ENCODE results near the gene CPSF3.

The CPSF3 gene

GRCh38 chr2:9416267-9416961, 7.0 kb upstream of the CPSF3 start:
- H3K9me3 ChIP-seq (ENCODE audit: insufficient read depth, low read depth, low read length), result no peaks in the 10 kb centered on the region

DNA sequence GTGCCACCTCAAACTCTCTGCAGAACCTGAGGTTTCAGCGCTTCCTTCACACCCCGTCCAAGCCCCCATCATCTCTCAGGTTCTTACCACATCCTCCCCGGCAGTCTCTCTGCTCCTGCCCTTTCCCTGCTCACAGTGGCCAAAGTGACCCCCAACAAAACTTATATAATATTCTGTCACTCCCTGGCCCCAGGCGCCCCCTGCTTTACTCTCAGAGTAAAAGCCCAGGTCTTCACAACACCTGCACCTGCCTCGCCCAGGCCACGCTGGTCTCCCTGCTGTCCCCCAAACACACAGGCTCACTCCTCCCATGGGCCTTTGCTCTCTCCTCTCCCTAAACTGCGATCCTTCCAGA, 6.5 kb upstream of the CPSF3 start:
- H3K4me1 ChIP-seq (ENCODE audit: control insufficient read depth in 1 of 2, insufficient read depth in 2 of 2, low read length in 2 of 2), result peaks cover 0 to 5% of the 10 kb centered on the region in 2 experiments
- H3K4me3 ChIP-seq (ENCODE audit: low read depth, low read length), result no peak overlapping the region
- no peak overlapping the region for H2BK120ac ChIP-seq (ENCODE audit: insufficient read depth, low read length, poor library complexity)
- no peak overlapping the region for H2AK5ac ChIP-seq (ENCODE audit: low read length)
- H3K79me1 ChIP-seq (ENCODE audit: low read length), result no peaks in the 10 kb centered on the region
- H3K36me3 ChIP-seq (ENCODE audit: control insufficient read depth in 1 of 2, insufficient read depth in 2 of 2, low read length in 2 of 2), result peaks cover 4 to 6% of the 10 kb centered on the region in 2 experiments
- no peak overlapping the region for H2BK12ac ChIP-seq (ENCODE audit: low read length)
- no CpG with 5 or more reads among the region's 7 CpGs for whole genome bisulfite sequencing (ENCODE audit: extremely low coverage, insufficient coverage, insufficient read length)
- H3K23ac ChIP-seq (ENCODE audit: low read length), result no peak overlapping the region
- H3K79me2 ChIP-seq (ENCODE audit: control insufficient read depth, insufficient read depth, low read length, poor library complexity), result no peaks in the 10 kb centered on the region
- DNase-seq, result no peak
- no peak overlapping the region for H3K14ac ChIP-seq (ENCODE audit: low read length)
- H2AFZ ChIP-seq (ENCODE audit: insufficient read depth, low read length, poor library complexity), result no peak overlapping the region
- no peak overlapping the region for H3K9ac ChIP-seq (ENCODE audit: low read length)
- H4K8ac ChIP-seq (ENCODE audit: low read depth, low read length), result no peak overlapping the region
- no peak overlapping the region for H2BK5ac ChIP-seq (ENCODE audit: low read depth, low read length, poor library complexity)
- H4K91ac ChIP-seq (ENCODE audit: low read depth, low read length), result no peak overlapping the region
- H3K18ac ChIP-seq (ENCODE audit: low read length), result peak overlapping the region; percentile 72
- H3K27ac ChIP-seq (ENCODE audit: low read depth, low read length), result no peak overlapping the region
- no peak overlapping the region for H3K4me2 ChIP-seq (ENCODE audit: low read length)
- H3K9me3 ChIP-seq (ENCODE audit: insufficient read depth, low read depth, low read length), result no peaks in the 10 kb centered on the region
- H3K27me3 ChIP-seq (ENCODE audit: insufficient read depth, low read length), result no peaks in the 10 kb centered on the region
- H3K4ac ChIP-seq (ENCODE audit: low read depth, low read length), result no peak overlapping the region
- no peak overlapping the region for H4K12ac ChIP-seq (ENCODE audit: low read depth, low read length)

More at GRCh38 chr2:9416267-9416961, 7.0 kb upstream of the CPSF3 start:
- H3K79me1 ChIP-seq (ENCODE audit: low read length), result no peaks in the 10 kb centered on the region
- H3K4me2 ChIP-seq (ENCODE audit: low read length), result no peak overlapping the region
- H4K8ac ChIP-seq (ENCODE audit: low read depth, low read length), result no peak overlapping the region
- H2BK120ac ChIP-seq (ENCODE audit: insufficient read depth, low read length, poor library complexity), result no peak overlapping the region
- peaks cover 6 to 8% of the 10 kb centered on the region in 2 experiments for H3K36me3 ChIP-seq (ENCODE audit: control insufficient read depth in 1 of 2, insufficient read depth in 2 of 2, low read length in 2 of 2)
- H3K4me3 ChIP-seq (ENCODE audit: low read depth, low read length), result no peak overlapping the region
- no peak overlapping the region for H4K91ac ChIP-seq (ENCODE audit: low read depth, low read length)
- H3K27ac ChIP-seq (ENCODE audit: low read depth, low read length), result no peak overlapping the region
- H3K4ac ChIP-seq (ENCODE audit: low read depth, low read length), result no peak overlapping the region
- H2BK12ac ChIP-seq (ENCODE audit: low read length), result no peak overlapping the region
- peak overlapping the region; percentile 83 for H3K18ac ChIP-seq (ENCODE audit: low read length)
- no peak overlapping the region for H2AFZ ChIP-seq (ENCODE audit: insufficient read depth, low read length, poor library complexity)
- H3K23ac ChIP-seq (ENCODE audit: low read length), result no peak overlapping the region
- H3K4me1 ChIP-seq (ENCODE audit: control insufficient read depth in 1 of 2, insufficient read depth in 2 of 2, low read length in 2 of 2), result peaks cover 0 to 5% of the 10 kb centered on the region in 2 experiments
- H4K12ac ChIP-seq (ENCODE audit: low read depth, low read length), result no peak overlapping the region
- H2BK5ac ChIP-seq (ENCODE audit: low read depth, low read length, poor library complexity), result no peak overlapping the region
- no peak overlapping the region for H2AK5ac ChIP-seq (ENCODE audit: low read length)
- H3K79me2 ChIP-seq (ENCODE audit: control insufficient read depth, insufficient read depth, low read length, poor library complexity), result no peaks in the 10 kb centered on the region
- DNase-seq, result peak; percentile 65 to 86
- no peak overlapping the region for H3K14ac ChIP-seq (ENCODE audit: low read length)
- no peaks in the 10 kb centered on the region for H3K27me3 ChIP-seq (ENCODE audit: insufficient read depth, low read length)
- H3K9ac ChIP-seq (ENCODE audit: low read length), result no peak overlapping the region
- WGBS (ENCODE audit: extremely low coverage, insufficient coverage, insufficient read length), result no CpG with 5 or more reads among the region's 9 CpGs

DNA sequence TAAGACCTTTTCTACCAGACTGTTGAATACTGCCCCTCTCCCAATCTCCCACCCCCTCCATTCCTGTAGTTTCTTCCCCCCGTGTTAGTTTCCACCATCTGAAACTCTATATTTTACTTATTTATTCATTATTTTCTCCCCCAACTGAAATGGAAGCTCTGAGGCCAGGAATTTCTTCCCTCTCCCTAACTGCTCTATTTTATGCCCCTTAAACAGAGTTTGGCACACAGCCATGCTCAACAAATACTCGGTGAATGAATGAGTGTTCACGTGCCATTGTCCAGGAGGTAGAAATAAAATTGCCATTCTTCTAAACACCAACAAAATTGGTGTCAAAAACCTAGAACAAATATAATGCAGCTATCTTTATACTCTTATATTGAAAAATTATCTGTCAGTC, 5.7 kb upstream of the CPSF3 start:
- no peak overlapping the region for H2AK5ac ChIP-seq (ENCODE audit: low read length)
- no peak overlapping the region for H3K27ac ChIP-seq (ENCODE audit: low read depth, low read length)
- DNase-seq, result no peak
- H3K4me2 ChIP-seq (ENCODE audit: low read length), result no peak overlapping the region
- no peak overlapping the region for H4K91ac ChIP-seq (ENCODE audit: low read depth, low read length)
- WGBS (ENCODE audit: extremely low coverage, insufficient coverage, insufficient read length), result no CpG with 5 or more reads among the region's 3 CpGs
- H3K27me3 ChIP-seq (ENCODE audit: insufficient read depth, low read length), result no peaks in the 10 kb centered on the region
- H3K4me3 ChIP-seq (ENCODE audit: low read depth, low read length), result no peak overlapping the region
- H2AFZ ChIP-seq (ENCODE audit: insufficient read depth, low read length, poor library complexity), result no peak overlapping the region
- no peak overlapping the region for H2BK5ac ChIP-seq (ENCODE audit: low read depth, low read length, poor library complexity)
- no peak overlapping the region for H3K14ac ChIP-seq (ENCODE audit: low read length)
- no peak overlapping the region for H3K18ac ChIP-seq (ENCODE audit: low read length)
- no peak overlapping the region for H2BK120ac ChIP-seq (ENCODE audit: insufficient read depth, low read length, poor library complexity)
- peaks cover 7 to 11% of the 10 kb centered on the region in 2 experiments for H3K4me1 ChIP-seq (ENCODE audit: control insufficient read depth in 1 of 2, insufficient read depth in 2 of 2, low read length in 2 of 2)
- peaks cover 3% of the 10 kb centered on the region for H3K79me1 ChIP-seq (ENCODE audit: low read length)
- H4K12ac ChIP-seq (ENCODE audit: low read depth, low read length), result no peak overlapping the region
- H3K36me3 ChIP-seq (ENCODE audit: control insufficient read depth in 1 of 2, insufficient read depth in 2 of 2, low read length in 2 of 2), result peaks cover 2 to 5% of the 10 kb centered on the region in 2 experiments
- peaks cover 6% of the 10 kb centered on the region for H3K79me2 ChIP-seq (ENCODE audit: control insufficient read depth, insufficient read depth, low read length, poor library complexity)
- H3K4ac ChIP-seq (ENCODE audit: low read depth, low read length), result no peak overlapping the region
- H3K9me3 ChIP-seq (ENCODE audit: insufficient read depth, low read depth, low read length), result no peaks in the 10 kb centered on the region
- H3K23ac ChIP-seq (ENCODE audit: low read length), result no peak overlapping the region
- H4K8ac ChIP-seq (ENCODE audit: low read depth, low read length), result no peak overlapping the region
- H3K9ac ChIP-seq (ENCODE audit: low read length), result no peak overlapping the region
- H2BK12ac ChIP-seq (ENCODE audit: low read length), result no peak overlapping the region

DNA sequence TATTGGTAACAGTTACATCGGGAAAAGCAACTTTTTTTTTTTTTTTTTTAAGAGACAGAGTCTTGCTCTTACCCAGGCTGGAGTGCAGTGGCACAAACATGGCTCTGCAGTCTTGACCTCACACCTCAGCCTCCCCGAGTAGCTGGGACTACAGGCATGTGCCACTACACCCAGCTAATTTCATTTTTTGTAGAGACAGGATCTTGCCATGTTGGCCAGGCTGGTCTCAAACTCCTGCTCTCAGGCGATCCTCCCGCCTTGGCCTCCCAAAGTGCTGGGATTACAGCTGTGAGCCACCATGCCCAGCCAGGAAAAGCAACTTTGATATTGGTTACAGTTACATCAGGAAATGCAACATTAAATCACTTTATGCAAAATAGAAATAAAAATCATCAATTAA, 4.7 kb upstream of the CPSF3 start:
- Histone ChIP-seq H4K8ac (ENCODE audit: low read depth, low read length) (no peak overlapping the region), H3K14ac (ENCODE audit: low read length) (no peak overlapping the region), H3K27me3 (ENCODE audit: insufficient read depth, low read length) (no peaks in the 10 kb centered on the region), H2AFZ (ENCODE audit: insufficient read depth, low read length, poor library complexity) (no peak overlapping the region), H3K4me2 (ENCODE audit: low read length) (no peak overlapping the region), H2BK5ac (ENCODE audit: low read depth, low read length, poor library complexity) (no peak overlapping the region), H3K9me3 (ENCODE audit: insufficient read depth, low read depth, low read length) (no peaks in the 10 kb centered on the region), H2BK120ac (ENCODE audit: insufficient read depth, low read length, poor library complexity) (no peak overlapping the region), H3K9ac (ENCODE audit: low read length) (no peak overlapping the region), H2BK12ac (ENCODE audit: low read length) (no peak overlapping the region), H3K4me1 (ENCODE audit: control insufficient read depth in 1 of 2, insufficient read depth in 2 of 2, low read length in 2 of 2) (peaks cover 7 to 11% of the 10 kb centered on the region in 2 experiments), H3K4ac (ENCODE audit: low read depth, low read length) (no peak overlapping the region), H4K91ac (ENCODE audit: low read depth, low read length) (no peak overlapping the region), H3K79me2 (ENCODE audit: control insufficient read depth, insufficient read depth, low read length, poor library complexity) (peaks cover 14% of the 10 kb centered on the region), H3K4me3 (ENCODE audit: low read depth, low read length) (no peak overlapping the region), H3K23ac (ENCODE audit: low read length) (no peak overlapping the region), H3K18ac (ENCODE audit: low read length) (no peak overlapping the region), H3K36me3 (ENCODE audit: control insufficient read depth in 1 of 2, insufficient read depth in 2 of 2, low read length in 2 of 2) (peaks cover 2 to 5% of the 10 kb centered on the region in 2 experiments), H3K79me1 (ENCODE audit: low read length) (peaks cover 12% of the 10 kb centered on the region), H3K27ac (ENCODE audit: low read depth, low read length) (no peak overlapping the region), H2AK5ac (ENCODE audit: low read length) (no peak overlapping the region), H4K12ac (ENCODE audit: low read depth, low read length) (no peak overlapping the region)
- WGBS (ENCODE audit: extremely low coverage, insufficient coverage, insufficient read length), result no CpG with 5 or more reads among the region's 4 CpGs
- no peak for DNase-seq

All from trophoblast cell (in vitro differentiated cells and primary cell).